Urothelium cell line (cell line): ENCODE data around the gene TTC17.
"Not testable (repeated sequence)": the region's sequence is repeated elsewhere in the genome, so short reads cannot be mapped to it uniquely, and the experiment has no call there.

Experiments used
- DNase-seq: peaks from one replicate; pipeline ENCODE4 v3.0.0; 2011; ENCODE audit warnings: low spot score, mixed read lengths
- FAIRE-seq: peaks from 2 replicates; lab custom pipeline; 2011; peaks lifted over from hg19 to GRCh38; lab: Jason Lieb, UNC

The TTC17 gene

GRCh38 chr11:43358801-43359421, at the start of gene TTC17:
TTC17 (plus strand) TSS chr11:43358920; CDS start chr11:43358955, 35 bp downstream.
- FAIRE-seq (no peak), DNase-seq (peak; percentile 95)

GRCh38 chr11:43311791-43312607, 46.7 kb upstream of the TTC17 start, which contains the start of gene API5:
API5 (plus strand) TSS chr11:43311996; CDS start chr11:43312128, 132 bp downstream.
- FAIRE-seq (peak; percentile 48), DNase-seq (peak; percentile 87)

- FAIRE-seq: no peak
- no peak for DNase-seq
Observed at GRCh38 chr11:43315966-43316365, 42.8 kb upstream of the TTC17 start.

- DNase-seq (no peak), FAIRE-seq (no peak)
Observed at GRCh38 chr11:43316451-43316850, 42.3 kb upstream of the TTC17 start.

GRCh38 chr11:43327987-43328386, 30.7 kb upstream of the TTC17 start:
- DNase-seq (peak; percentile 18), FAIRE-seq (peak; percentile 48)

GRCh38 chr11:43328482-43328881, 30.2 kb upstream of the TTC17 start:
- DNase-seq: no peak
- no peak for FAIRE-seq

- FAIRE-seq: no peak
- no peak for DNase-seq
Observed at GRCh38 chr11:43341159-43341558, 17.6 kb upstream of the TTC17 start.

GRCh38 chr11:43351426-43351825, 7.3 kb upstream of the TTC17 start:
- DNase-seq, FAIRE-seq: not testable (repeated sequence)

GRCh38 chr11:43354311-43354710, 4.4 kb upstream of the TTC17 start:
- FAIRE-seq (no peak), DNase-seq (no peak)

- FAIRE-seq: no peak
- no peak for DNase-seq
Observed at GRCh38 chr11:43356336-43356735, 2.4 kb upstream of the TTC17 start.

GRCh38 chr11:43358279-43358800, 380 bp upstream of the TTC17 start:
- FAIRE-seq (no peak), DNase-seq (no peak)

GRCh38 chr11:43359422-43359818, 700 bp downstream of the TTC17 start:
- peak; percentile 32 for DNase-seq
- FAIRE-seq: no peak

GRCh38 chr11:43360361-43361032, 1.8 kb downstream of the TTC17 start:
- FAIRE-seq (no peak), DNase-seq (no peak)

GRCh38 chr11:43366677-43367076, 8.0 kb downstream of the TTC17 start:
- no peak for FAIRE-seq

GRCh38 chr11:43367382-43368178, 8.9 kb downstream of the TTC17 start:
- no peak for FAIRE-seq
- no peak for DNase-seq

More at GRCh38 chr11:43366677-43367076, 8.0 kb downstream of the TTC17 start:
- no peak for DNase-seq

- FAIRE-seq: no peak
- DNase-seq: no peak
Observed at GRCh38 chr11:43376065-43376464, 17.3 kb downstream of the TTC17 start.

- DNase-seq (no peak), FAIRE-seq (no peak)
Observed at GRCh38 chr11:43376594-43376993, 17.9 kb downstream of the TTC17 start.

GRCh38 chr11:43377389-43377788, 18.7 kb downstream of the TTC17 start:
- DNase-seq (no peak), FAIRE-seq (no peak)

- DNase-seq (no peak), FAIRE-seq (no peak)
Observed at GRCh38 chr11:43378897-43379296, 20.2 kb downstream of the TTC17 start.

- FAIRE-seq: no peak
Observed at GRCh38 chr11:43381802-43382201, 23.1 kb downstream of the TTC17 start.

More at GRCh38 chr11:43381802-43382201, 23.1 kb downstream of the TTC17 start:
- no peak for DNase-seq
